Mesenchymal stem cell (in vitro differentiated cells and primary cell): ENCODE measurements around the gene ATR.

Experiments
- DNase-seq: peaks from one replicate; pipeline ENCODE4 v3.0.0-alpha.2; 2013
- H2AFZ ChIP-seq: one replicate; pipeline ENCODE4 v1.6.1; 2013; ENCODE audit warnings: low read depth, mild to moderate bottlenecking, control low read depth, inconsistent platforms, low read length, moderate library complexity
- H2AK5ac ChIP-seq: 2 replicates; pipeline ENCODE4 v1.6.1; 2013; ENCODE audit warnings: low read length, moderate library complexity, mild to moderate bottlenecking, inconsistent platforms; ENCODE audit not compliant: severe bottlenecking
- H2BK120ac ChIP-seq: one replicate; pipeline ENCODE4 v1.6.1; 2013; ENCODE audit warnings: low read depth, mild to moderate bottlenecking, inconsistent platforms, low read length, moderate library complexity
- H2BK12ac ChIP-seq, 2 experiments: one replicate each; pipeline ENCODE4 v1.6.1; 2013; ENCODE audit warnings: inconsistent platforms in 2 of 2, low read length in 2 of 2, mild to moderate bottlenecking in 2 of 2, moderate library complexity in 2 of 2, control low read depth in 1 of 2
- H2BK15ac ChIP-seq: one replicate; pipeline ENCODE4 v1.6.1; 2013; ENCODE audit warnings: mild to moderate bottlenecking, low read depth, inconsistent platforms; ENCODE audit not compliant: poor library complexity, severe bottlenecking
- H2BK5ac ChIP-seq: 2 replicates; pipeline ENCODE4 v1.6.1; 2013; ENCODE audit warnings: low read depth, mild to moderate bottlenecking, low read length, control low read depth, inconsistent platforms; ENCODE audit not compliant: poor library complexity, severe bottlenecking
- H3K14ac ChIP-seq, 2 experiments: one replicate each; pipeline ENCODE4 v1.6.1; 2013; ENCODE audit warnings: inconsistent platforms in 2 of 2, low read length in 2 of 2, control low read depth in 1 of 2, mild to moderate bottlenecking in 1 of 2, moderate library complexity in 1 of 2
- H3K18ac ChIP-seq, 2 experiments: one replicate each; pipeline ENCODE4 v1.6.1; 2013; ENCODE audit warnings: inconsistent platforms in 2 of 2, low read length in 2 of 2, control low read depth in 1 of 2, low read depth in 1 of 2, mild to moderate bottlenecking in 1 of 2
- H3K23ac ChIP-seq, 2 experiments: one replicate each; pipeline ENCODE4 v1.6.1; 2013; ENCODE audit warnings: inconsistent platforms in 2 of 2, low read length in 2 of 2, mild to moderate bottlenecking in 2 of 2, moderate library complexity in 2 of 2, control low read depth in 1 of 2
- H3K27ac ChIP-seq: 2 replicates; pipeline ENCODE4 v1.5.1; 2013; ENCODE audit warnings: mild to moderate bottlenecking, moderate library complexity, low read length, control low read depth, inconsistent platforms; ENCODE audit not compliant: poor library complexity, severe bottlenecking
- H3K27me3 ChIP-seq, 2 experiments: 2 replicates each; pipeline versions ENCODE4 v1.6.1 to v1.7.0; 2013; ENCODE audit warnings: low read length in 2 of 2, mild to moderate bottlenecking in 2 of 2, moderate library complexity in 2 of 2, control low read depth in 1 of 2, inconsistent platforms in 1 of 2; ENCODE audit not compliant: control insufficient read depth in 1 of 2, insufficient read depth in 1 of 2
- H3K36me3 ChIP-seq, 2 experiments: 2 replicates each; pipeline versions ENCODE4 v1.6.1 to v1.7.0; 2013; ENCODE audit warnings: low read length in 2 of 2, control low read depth in 1 of 2, inconsistent platforms in 1 of 2, low read depth in 1 of 2, mild to moderate bottlenecking in 1 of 2; ENCODE audit not compliant: insufficient read depth in 2 of 2, control insufficient read depth in 1 of 2
- H3K4ac ChIP-seq, 2 experiments: one replicate each; pipeline ENCODE4 v1.6.1; 2013; ENCODE audit warnings: inconsistent platforms in 2 of 2, low read length in 2 of 2, mild to moderate bottlenecking in 2 of 2, moderate library complexity in 2 of 2, control low read depth in 1 of 2, low read depth in 1 of 2
- H3K4me1 ChIP-seq: 2 replicates; pipeline ENCODE4 v1.6.1; 2013; ENCODE audit warnings: low read depth, low read length, control low read depth; ENCODE audit not compliant: control insufficient read depth, insufficient read depth
- H3K4me2 ChIP-seq: 2 replicates; pipeline ENCODE4 v1.6.1; 2013; ENCODE audit warnings: low read length, mild to moderate bottlenecking, inconsistent platforms; ENCODE audit not compliant: poor library complexity, severe bottlenecking
- H3K4me3 ChIP-seq, 2 experiments: 2 replicates each; pipeline versions ENCODE4 v1.5.1 to v1.7.0; 2013; ENCODE audit warnings: low read length in 2 of 2, mild to moderate bottlenecking in 2 of 2, control low read depth in 1 of 2, low read depth in 1 of 2; ENCODE audit not compliant: insufficient read depth in 1 of 2
- H3K79me1 ChIP-seq: replicated peaks from 2 replicates; pipeline ENCODE4 v1.6.1; 2013; ENCODE audit warnings: mild to moderate bottlenecking, control low read depth, low read length, inconsistent platforms; ENCODE audit not compliant: poor library complexity, severe bottlenecking
- H3K9ac ChIP-seq: 2 replicates; pipeline ENCODE4 v1.7.0; 2013; ENCODE audit warnings: mild to moderate bottlenecking, low read length, moderate library complexity
- H3K9me3 ChIP-seq: 2 replicates; pipeline ENCODE4 v1.7.0; 2013; ENCODE audit warnings: mild to moderate bottlenecking, low read length; ENCODE audit not compliant: control insufficient read depth
- H4K8ac ChIP-seq: one replicate; pipeline ENCODE4 v1.6.1; 2013; ENCODE audit warnings: inconsistent platforms, mild to moderate bottlenecking, low read length, moderate library complexity
- H4K91ac ChIP-seq: one replicate; pipeline ENCODE4 v1.6.1; 2013; ENCODE audit warnings: mild to moderate bottlenecking, low read length, inconsistent platforms
- WGBS: methylation state at CpG from one replicate; pipeline ENCODE4 v1.1.7; 2013; ENCODE audit warnings: mixed read lengths; 5-methylcytosine and 5-hydroxymethylcytosine counted together

Gene ATR

GRCh38 chr3:142542054-142542453 is 36.5 kb downstream of the ATR start:
- H3K9ac ChIP-seq: no peak overlapping the region
- no peak overlapping the region for H2BK15ac ChIP-seq
- H2BK5ac ChIP-seq: no peak overlapping the region
- H3K79me1 ChIP-seq: peaks cover 4% of the 10 kb centered on the region
- H4K91ac ChIP-seq: no peak overlapping the region
- no peak overlapping the region for H3K4ac ChIP-seq
- H3K23ac ChIP-seq: no peak overlapping the region
- H2AFZ ChIP-seq: no peak overlapping the region
- no peaks in the 10 kb centered on the region for H3K27me3 ChIP-seq
- 94% methylated on average over 2 of the region's 2 CpGs for WGBS
- no peak overlapping the region for H3K18ac ChIP-seq
- H3K4me1 ChIP-seq: no peaks in the 10 kb centered on the region
- H2BK12ac ChIP-seq: no peak overlapping the region
- H3K4me3 ChIP-seq: no peak overlapping the region
- no peak overlapping the region for H3K27ac ChIP-seq
- H3K4me2 ChIP-seq: no peak overlapping the region
- no peaks in the 10 kb centered on the region for H3K9me3 ChIP-seq
- H2AK5ac ChIP-seq: no peak overlapping the region
- no peak overlapping the region for H2BK120ac ChIP-seq
- no peak overlapping the region for H4K8ac ChIP-seq
- no peak for DNase-seq
- no peak overlapping the region for H3K14ac ChIP-seq
- H3K36me3 ChIP-seq: peaks cover 0 to 65% of the 10 kb centered on the region in 2 experiments

GRCh38 chr3:142536519-142536918 is 42.0 kb downstream of the ATR start:
- peaks cover 2 to 73% of the 10 kb centered on the region in 2 experiments for H3K36me3 ChIP-seq
- no peak overlapping the region for H4K8ac ChIP-seq
- no peak overlapping the region for H2AK5ac ChIP-seq
- H3K4me3 ChIP-seq: no peak overlapping the region
- no peak overlapping the region for H2BK15ac ChIP-seq
- H3K9ac ChIP-seq: no peak overlapping the region
- H3K79me1 ChIP-seq: peaks cover 2% of the 10 kb centered on the region
- H2AFZ ChIP-seq: no peak overlapping the region
- H2BK12ac ChIP-seq: no peak overlapping the region
- H3K27ac ChIP-seq: no peak overlapping the region
- H3K9me3 ChIP-seq: no peaks in the 10 kb centered on the region
- H2BK5ac ChIP-seq: no peak overlapping the region
- no peaks in the 10 kb centered on the region for H3K4me1 ChIP-seq
- H3K23ac ChIP-seq: no peak overlapping the region
- H2BK120ac ChIP-seq: no peak overlapping the region
- no peak overlapping the region for H3K4me2 ChIP-seq
- H4K91ac ChIP-seq: no peak overlapping the region
- DNase-seq: no peak
- WGBS: 92% methylated on average over 3 of the region's 3 CpGs
- H3K18ac ChIP-seq: no peak overlapping the region
- no peaks in the 10 kb centered on the region for H3K27me3 ChIP-seq
- no peak overlapping the region for H3K14ac ChIP-seq
- H3K4ac ChIP-seq: no peak overlapping the region

GRCh38 chr3:142534543-142534942 is 44.0 kb downstream of the ATR start:
- Histone ChIP-seq H2BK5ac (no peak overlapping the region), H4K91ac (no peak overlapping the region), H3K18ac (no peak overlapping the region), H3K9ac (no peak overlapping the region), H4K8ac (no peak overlapping the region), H3K27me3 (no peaks in the 10 kb centered on the region), H3K79me1 (no peaks in the 10 kb centered on the region), H2AFZ (no peak overlapping the region), H2BK120ac (no peak overlapping the region), H3K14ac (no peak overlapping the region), H3K4me2 (no peak overlapping the region), H3K4ac (no peak overlapping the region), H2BK12ac (no peak overlapping the region), H2AK5ac (no peak overlapping the region), H3K27ac (no peak overlapping the region), H3K4me1 (no peaks in the 10 kb centered on the region), H2BK15ac (no peak overlapping the region), H3K23ac (no peak overlapping the region), H3K9me3 (no peaks in the 10 kb centered on the region), H3K36me3 (peaks cover 2 to 68% of the 10 kb centered on the region in 2 experiments), H3K4me3 (no peak overlapping the region)
- WGBS: 94% methylated on average over 1 of the region's 2 CpGs
- DNase-seq: no peak

GRCh38 chr3:142530296-142530695 is 48.2 kb downstream of the ATR start:
- H4K8ac ChIP-seq: no peak overlapping the region
- H2AK5ac ChIP-seq: no peak overlapping the region
- H2BK15ac ChIP-seq: no peak overlapping the region
- H3K4me2 ChIP-seq: no peak overlapping the region
- no peak overlapping the region for H3K4ac ChIP-seq
- no peak overlapping the region for H2BK120ac ChIP-seq
- no peak overlapping the region for H4K91ac ChIP-seq
- no peaks in the 10 kb centered on the region for H3K9me3 ChIP-seq
- no peak overlapping the region for H3K4me3 ChIP-seq
- no peak overlapping the region for H3K27ac ChIP-seq
- no peak overlapping the region for H3K9ac ChIP-seq
- H3K36me3 ChIP-seq: peaks cover 0 to 44% of the 10 kb centered on the region in 2 experiments
- no peak for DNase-seq
- no peak overlapping the region for H2AFZ ChIP-seq
- H3K14ac ChIP-seq: no peak overlapping the region
- H3K79me1 ChIP-seq: no peaks in the 10 kb centered on the region
- H2BK5ac ChIP-seq: no peak overlapping the region
- no peaks in the 10 kb centered on the region for H3K4me1 ChIP-seq
- no peak overlapping the region for H3K18ac ChIP-seq
- H3K27me3 ChIP-seq: no peaks in the 10 kb centered on the region
- H3K23ac ChIP-seq: no peak overlapping the region
- WGBS: no CpG with 5 or more reads among the region's 1 CpG
- H2BK12ac ChIP-seq: no peak overlapping the region
